Motor neuron (in vitro differentiated cells): ENCODE results near the gene PLA2G4B. TPM values are rescaled to one million over a fixed set of nuclear protein-coding genes. Genes with fewer than 3 reads are reported as not detected.
A peak's percentile ranks its signal among the peaks of the same experiment; 100 is the strongest.

Experiments used
- ATAC-seq, 8 experiments: fragments of 200-7000 bp; cut with Tn5 transposase; replicated peaks in 6 of 8; 2 replicates each; pipeline ENCODE4 v1.8.0; 2021; ENCODE audit warnings: mild to moderate bottlenecking in 8 of 8, moderate library complexity in 8 of 8
- H3K27ac ChIP-seq, 2 donors: fragments of 250-450 bp; sonication (Bioruptor Pico); 2 replicates each; pipeline ENCODE4 v1.9.0; 2021; ENCODE audit warnings: antibody characterized with exemption in 2 of 2, mild to moderate bottlenecking in 2 of 2, moderate library complexity in 1 of 2
- H3K4me1 ChIP-seq, 2 donors: fragments of 250-450 bp; sonication (Bioruptor Pico); replicated peaks in 1 of 2; 2 replicates each; pipeline ENCODE4 v1.6.1; 2021; ENCODE audit warnings: antibody characterized with exemption in 2 of 2, mild to moderate bottlenecking in 2 of 2, moderate library complexity in 1 of 2
- H3K4me3 ChIP-seq, 5 donors: fragments of 250-450 bp; sonication (Bioruptor Pico); 2 replicates each; pipeline ENCODE4 v1.9.0; 2021; ENCODE audit warnings: antibody characterized with exemption in 5 of 5, mild to moderate bottlenecking in 5 of 5, moderate library complexity in 4 of 5
- WGBS, 10 experiments: fragments of 450-650 bp; shearing (Covaris generic); methylation state at CpG; one replicate each; pipeline ENCODE4 v1.0.0; 2022; 5-methylcytosine and 5-hydroxymethylcytosine counted together
- in situ Hi-C, 9 experiments: fragments of 400-800 bp; cut with MboI; loops; one replicate each; pipeline ENCODE4 v1.15.0; 2021; ENCODE audit warnings: low sequenced_read_pairs in 9 of 9, low pct_unique_long_range_greater_than_20kb in 2 of 9; ENCODE audit not compliant: unreplicated experiment in 9 of 9
- total RNA-seq, 8 experiments: library from RNA; unstranded; fragments of 300-600 nt; gene quantifications; 2 replicates each; pipeline versions ENCODE4 v1.2.3 to v1.2.4, GENCODE V29; 2022

The PLA2G4B gene
- total RNA-seq, 8 experiments from 2014 or later, result 1.1 to 7.7 (median 3.6) TPM

- 20 to 88% (median 71%) methylated on average over 1 to 8 of the region's 9 CpGs; no CpG with 5 or more reads in 4 of the 10 experiments for WGBS, 10 experiments
- ATAC-seq, result no peak
- H3K4me1 ChIP-seq, result peaks cover 13 to 21% of the 10 kb centered on the region in 2 donors
- no peak overlapping the region for H3K4me3 ChIP-seq
- no peak overlapping the region for H3K27ac ChIP-seq
- in situ Hi-C loops, result no loop called here
Measured at GRCh38 chr15:41857316-41857715, 18.7 kb downstream of the PLA2G4B start.

GRCh38 chr15:41858756-41859155, 20.1 kb downstream of the PLA2G4B start:
- Histone ChIP-seq H3K27ac (no peak overlapping the region), H3K4me3 (no peak overlapping the region), H3K4me1 (peaks cover 13 to 21% of the 10 kb centered on the region in 2 donors)
- in situ Hi-C loops, result no loop called here
- no peak for ATAC-seq
- 0 to 100% (median 91%) methylated on average over 1 to 11 of the region's 15 CpGs; no CpG with 5 or more reads in 4 of the 10 experiments for WGBS, 10 experiments

GRCh38 chr15:41860049-41860828, 21.6 kb downstream of the PLA2G4B start:
- no peak overlapping the region for H3K27ac ChIP-seq
- ATAC-seq, result no peak
- 20 to 100% (median 45%) methylated on average over 1 to 6 of the region's 15 CpGs; no CpG with 5 or more reads in 3 of the 10 experiments for WGBS, 10 experiments
- no peak overlapping the region for H3K4me3 ChIP-seq
- in situ Hi-C loops, result no loop called here
- H3K4me1 ChIP-seq, result peaks cover 8% of the 10 kb centered on the region in 2 donors

- Histone ChIP-seq H3K4me1 (peaks cover 8 to 11% of the 10 kb centered on the region in 2 donors), H3K4me3 (no peak overlapping the region), H3K27ac (no peak overlapping the region)
- WGBS, 10 experiments, result 48 to 90% (median 70%) methylated on average over 1 to 12 of the region's 18 CpGs; no CpG with 5 or more reads in 5 of the 10 experiments
- ATAC-seq, result no peak
- in situ Hi-C loops, result no loop called here
Measured at GRCh38 chr15:41861736-41862356, 23.2 kb downstream of the PLA2G4B start.

- peak in 1 of 8 experiments; percentile 26 for ATAC-seq
- 32 to 93% (median 69%) methylated on average over 1 to 8 of the region's 19 CpGs; no CpG with 5 or more reads in 2 of the 10 experiments for WGBS, 10 experiments
- Histone ChIP-seq H3K4me1 (peaks cover 8 to 12% of the 10 kb centered on the region in 2 donors), H3K27ac (no peak overlapping the region), H3K4me3 (no peak overlapping the region)
- in situ Hi-C loops, result no loop called here
Measured at GRCh38 chr15:41862515-41863116, 24.0 kb downstream of the PLA2G4B start.

GRCh38 chr15:41865490-41866055, 26.9 kb downstream of the PLA2G4B start:
- WGBS, 10 experiments, result 60 to 100% (median 78%) methylated on average over 1 to 8 of the region's 18 CpGs; no CpG with 5 or more reads in 2 of the 10 experiments
- in situ Hi-C loops, result no loop called here
- Histone ChIP-seq H3K4me1 (peaks cover 8 to 12% of the 10 kb centered on the region in 2 donors), H3K27ac (no peak overlapping the region), H3K4me3 (no peak overlapping the region)
- ATAC-seq, result peak in 3 of 8 experiments; percentile 8 to 37 (median 21)

- 33 to 100% methylated on average over 1 of the region's 8 CpGs; no CpG with 5 or more reads in 8 of the 10 experiments for WGBS, 10 experiments
- Histone ChIP-seq H3K27ac (peak overlapping the region in 1 of 2 donors; percentile 42), H3K4me1 (peaks cover 8 to 12% of the 10 kb centered on the region in 2 donors), H3K4me3 (no peak overlapping the region)
- in situ Hi-C loops, result no loop called here
- ATAC-seq, result peak in 5 of 8 experiments; percentile 17 to 38 (median 30)
Measured at GRCh38 chr15:41866263-41866703, 27.6 kb downstream of the PLA2G4B start.

- in situ Hi-C loops, result no loop called here
- H3K4me1 ChIP-seq, result peaks cover 8 to 12% of the 10 kb centered on the region in 2 donors
- 78 to 100% (median 93%) methylated on average over 1 to 5 of the region's 25 CpGs; no CpG with 5 or more reads in 6 of the 10 experiments for WGBS, 10 experiments
- no peak overlapping the region for H3K27ac ChIP-seq
- H3K4me3 ChIP-seq, result no peak overlapping the region
- peak in 2 of 8 experiments; percentile 3 to 9 for ATAC-seq
Measured at GRCh38 chr15:41866872-41867579, 28.4 kb downstream of the PLA2G4B start.

- WGBS, 10 experiments, result 100% methylated on average over 2 of the region's 15 CpGs; no CpG with 5 or more reads in 7 of the 10 experiments
- Histone ChIP-seq H3K4me3 (no peak overlapping the region), H3K27ac (no peak overlapping the region), H3K4me1 (peaks cover 8 to 12% of the 10 kb centered on the region in 2 donors)
- in situ Hi-C loops, result no loop called here
- ATAC-seq, result no peak
Measured at GRCh38 chr15:41868321-41868720, 29.7 kb downstream of the PLA2G4B start.

GRCh38 chr15:41869770-41870688, 31.4 kb downstream of the PLA2G4B start:
- Histone ChIP-seq H3K4me3 (no peak overlapping the region), H3K4me1 (peaks cover 8 to 12% of the 10 kb centered on the region in 2 donors), H3K27ac (no peak overlapping the region)
- in situ Hi-C loops, result no loop called here
- ATAC-seq, result peak in 1 of 8 experiments; percentile 4
- WGBS, 10 experiments, result 60 to 88% (median 79%) methylated on average over 1 to 17 of the region's 42 CpGs; no CpG with 5 or more reads in 5 of the 10 experiments

- in situ Hi-C loops, result no loop called here
- Histone ChIP-seq H3K4me3 (no peak overlapping the region), H3K27ac (no peak overlapping the region), H3K4me1 (peaks cover 8 to 12% of the 10 kb centered on the region in 2 donors)
- no peak for ATAC-seq
- WGBS, 10 experiments, result 25 to 100% (median 77%) methylated on average over 1 to 8 of the region's 9 CpGs; no CpG with 5 or more reads in 2 of the 10 experiments
Measured at GRCh38 chr15:41870689-41871081, 32.0 kb downstream of the PLA2G4B start.
